HG03460 (cell line): ENCODE data around the gene SRL.
"Not testable (repeated sequence)": the region's sequence is repeated elsewhere in the genome, so short reads cannot be mapped to it uniquely, and the experiment has no call there.

Experiments used
- ATAC-seq: cut with Tn5 transposase; IDR thresholded peaks from one replicate; pipeline ENCODE4 v1.9.1; 2021; ENCODE audit not compliant: unreplicated experiment

SRL gene

GRCh38 chr16:4166821-4167220 lies 75.1 kb downstream of the SRL start:
- ATAC-seq = no peak

GRCh38 chr16:4160658-4161430 lies 81.0 kb downstream of the SRL start:
- no peak for ATAC-seq

- ATAC-seq = no peak
These were observed 82.2 kb downstream of the SRL start for GRCh38 chr16:4159726-4160125.

- no peak for ATAC-seq
These were observed 83.5 kb downstream of the SRL start for GRCh38 chr16:4158143-4159093.

GRCh38 chr16:4157376-4157825 lies 84.5 kb downstream of the SRL start:
- ATAC-seq = no peak

GRCh38 chr16:4156503-4156902 lies 85.4 kb downstream of the SRL start:
- ATAC-seq = not testable (repeated sequence)

GRCh38 chr16:4153364-4153763 lies 88.5 kb downstream of the SRL start:
- ATAC-seq = not testable (repeated sequence)

GRCh38 chr16:4152267-4152666 lies 89.6 kb downstream of the SRL start:
- no peak for ATAC-seq

GRCh38 chr16:4147236-4147635 lies 94.6 kb downstream of the SRL start:
- no peak for ATAC-seq

GRCh38 chr16:4142268-4142667 lies 99.6 kb downstream of the SRL start:
- no peak for ATAC-seq

GRCh38 chr16:4141604-4142003 lies 100.3 kb downstream of the SRL start:
- no peak for ATAC-seq

GRCh38 chr16:4140652-4141051 lies 101.2 kb downstream of the SRL start:
- no peak for ATAC-seq

- ATAC-seq = no peak
These were observed 101.9 kb downstream of the SRL start for GRCh38 chr16:4139968-4140367.
